GM12864 (cell line): ENCODE results near the gene KIF5C.

Experiments used
- DNase-seq: peaks from one replicate; pipeline ENCODE4 v3.0.0-alpha.2; 2011; ENCODE audit warnings: low read depth
- H3K4me3 ChIP-seq: 2 replicates; pipeline ENCODE4 v1.5.1; 2011; ENCODE audit warnings: mild to moderate bottlenecking, low read depth, low read length, control low read depth
- TF ChIP-seq, protein P1 (sequence below): IDR thresholded peaks from 2 replicates; pipeline ENCODE4 v1.5.1; 2011; ENCODE audit warnings: low read depth, mild to moderate bottlenecking, moderate library complexity, low read length, control low read depth, inconsistent platforms; ENCODE audit errors: missing control alignments

KIF5C gene

DNA sequence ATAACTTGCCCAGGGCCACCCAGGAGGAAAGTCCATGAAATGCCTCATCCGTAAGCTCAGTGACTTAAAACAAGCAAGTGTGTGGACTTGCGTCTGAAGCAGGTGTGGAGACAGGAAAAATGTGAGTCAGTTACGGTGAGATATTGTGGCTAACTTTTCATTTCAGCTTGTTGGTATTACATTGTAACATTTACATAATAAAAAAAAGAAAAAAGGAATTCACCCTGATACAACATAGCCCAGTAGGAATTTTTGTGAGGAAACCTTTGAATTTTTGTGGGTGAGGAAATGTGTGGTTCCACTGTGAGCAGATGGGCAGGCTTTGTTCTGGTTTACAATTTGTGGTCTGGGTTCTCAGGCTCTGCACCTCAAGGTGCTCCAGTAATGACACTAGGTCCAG lies 129.8 kb downstream of the KIF5C start:
- TF ChIP-seq, protein P1, sequence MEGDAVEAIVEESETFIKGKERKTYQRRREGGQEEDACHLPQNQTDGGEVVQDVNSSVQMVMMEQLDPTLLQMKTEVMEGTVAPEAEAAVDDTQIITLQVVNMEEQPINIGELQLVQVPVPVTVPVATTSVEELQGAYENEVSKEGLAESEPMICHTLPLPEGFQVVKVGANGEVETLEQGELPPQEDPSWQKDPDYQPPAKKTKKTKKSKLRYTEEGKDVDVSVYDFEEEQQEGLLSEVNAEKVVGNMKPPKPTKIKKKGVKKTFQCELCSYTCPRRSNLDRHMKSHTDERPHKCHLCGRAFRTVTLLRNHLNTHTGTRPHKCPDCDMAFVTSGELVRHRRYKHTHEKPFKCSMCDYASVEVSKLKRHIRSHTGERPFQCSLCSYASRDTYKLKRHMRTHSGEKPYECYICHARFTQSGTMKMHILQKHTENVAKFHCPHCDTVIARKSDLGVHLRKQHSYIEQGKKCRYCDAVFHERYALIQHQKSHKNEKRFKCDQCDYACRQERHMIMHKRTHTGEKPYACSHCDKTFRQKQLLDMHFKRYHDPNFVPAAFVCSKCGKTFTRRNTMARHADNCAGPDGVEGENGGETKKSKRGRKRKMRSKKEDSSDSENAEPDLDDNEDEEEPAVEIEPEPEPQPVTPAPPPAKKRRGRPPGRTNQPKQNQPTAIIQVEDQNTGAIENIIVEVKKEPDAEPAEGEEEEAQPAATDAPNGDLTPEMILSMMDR, result no peak
- DNase-seq, result no peak
- no peak overlapping the region for H3K4me3 ChIP-seq

DNA sequence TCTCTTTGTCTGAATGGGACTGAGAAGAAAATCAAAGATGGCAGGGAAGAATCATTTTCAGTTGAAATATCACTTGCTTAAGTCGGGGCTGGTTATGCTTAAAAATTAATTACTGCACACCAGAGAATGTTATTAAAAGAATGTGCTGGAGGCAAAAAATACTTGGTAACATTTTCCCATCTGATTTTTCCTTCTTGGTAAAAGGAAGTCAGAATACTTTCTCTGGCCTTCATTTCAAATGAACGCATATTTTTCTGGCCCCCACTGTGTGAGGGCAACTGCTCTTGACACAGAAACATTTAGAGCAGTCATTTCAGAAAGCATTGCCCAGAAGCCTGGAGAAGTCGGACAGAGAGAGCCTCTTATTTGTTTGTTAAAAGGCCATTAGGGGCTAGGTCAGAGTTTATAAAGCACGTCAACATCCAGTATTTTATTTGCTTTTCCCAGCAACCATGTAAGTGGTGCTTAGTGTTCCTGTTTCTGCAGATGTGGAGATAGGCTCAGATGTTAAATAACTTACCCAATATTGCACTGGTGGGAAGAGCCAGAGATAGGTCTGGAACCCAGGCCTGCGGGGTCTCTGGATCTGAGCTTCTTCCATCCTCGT lies 130.5 kb downstream of the KIF5C start:
- DNase-seq, result no peak
- H3K4me3 ChIP-seq, result no peak overlapping the region
- TF ChIP-seq, protein P1, result no peak

GRCh38 chr2:149006883-149007543 lies 132.0 kb downstream of the KIF5C start:
- no peak overlapping the region for H3K4me3 ChIP-seq
- TF ChIP-seq, protein P1, result no peak
- no peak for DNase-seq

DNA sequence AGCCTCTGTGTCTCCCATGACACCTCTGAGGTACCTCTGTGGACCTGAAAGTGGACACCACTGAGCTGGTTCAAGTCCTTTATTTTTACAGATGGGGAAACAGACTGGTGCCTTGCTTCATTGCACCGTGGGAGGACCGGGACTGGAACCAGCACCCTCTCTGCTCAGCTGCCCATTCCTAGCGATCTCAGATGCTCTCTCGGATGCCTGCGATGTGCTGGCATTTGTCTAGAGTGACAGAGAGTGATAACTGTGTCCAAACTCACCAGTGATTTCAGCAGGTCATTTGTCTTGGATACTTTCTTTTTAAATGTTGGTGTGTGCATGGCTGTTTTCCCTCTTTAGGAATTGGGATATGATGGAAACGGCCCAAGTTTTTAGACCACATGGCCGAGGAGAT lies 133.4 kb downstream of the KIF5C start:
- TF ChIP-seq, protein P1, result no peak
- no peak overlapping the region for H3K4me3 ChIP-seq
- no peak for DNase-seq

DNA sequence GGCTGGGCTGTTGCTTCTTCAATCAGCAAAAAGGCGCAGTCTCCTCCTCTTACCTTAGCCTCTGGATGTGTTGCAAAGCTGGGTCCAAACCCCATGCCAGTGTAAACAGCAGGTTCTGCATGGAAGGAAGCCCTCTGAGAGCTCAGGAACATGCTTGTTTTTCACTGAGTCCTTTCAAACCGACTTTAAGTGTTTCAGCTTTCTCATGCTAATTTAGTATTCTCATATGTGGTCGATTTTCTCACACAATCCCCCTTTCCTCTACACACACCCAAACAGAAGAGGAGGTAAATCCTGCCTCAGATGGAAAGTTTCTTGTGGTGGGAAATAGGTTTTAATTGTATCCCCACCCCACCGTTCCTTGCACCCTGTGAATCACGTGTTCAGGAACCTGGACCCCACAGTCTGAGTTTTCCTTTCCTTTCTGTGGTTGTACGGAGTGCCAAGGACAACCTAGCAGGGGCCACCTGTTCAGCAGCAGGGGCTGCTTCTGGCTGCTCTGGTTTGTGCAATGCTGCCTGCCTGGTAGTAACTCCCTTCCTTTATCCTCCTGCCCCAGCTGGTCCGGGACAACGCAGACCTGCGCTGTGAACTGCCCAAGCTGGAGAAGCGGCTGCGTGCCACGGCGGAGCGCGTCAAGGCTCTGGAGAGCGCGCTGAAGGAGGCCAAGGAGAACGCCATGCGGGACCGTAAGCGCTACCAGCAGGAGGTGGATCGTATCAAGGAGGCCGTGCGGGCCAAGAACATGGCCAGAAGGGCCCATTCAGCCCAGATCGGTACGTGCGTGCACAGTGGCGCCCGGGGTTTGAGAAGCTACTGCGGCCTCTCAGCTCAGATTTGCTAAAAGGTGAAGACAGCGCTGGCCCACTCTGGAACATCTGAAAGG lies 134.8 kb downstream of the KIF5C start:
- no peak overlapping the region for H3K4me3 ChIP-seq
- TF ChIP-seq, protein P1, result no peak
- DNase-seq, result no peak

GRCh38 chr2:149012545-149012944 lies 137.5 kb downstream of the KIF5C start:
- no peak overlapping the region for H3K4me3 ChIP-seq
- DNase-seq, result no peak
- TF ChIP-seq, protein P1, result no peak
